ENCODE measurements around the gene PPP4R3B. TPM values are rescaled to one million over a fixed set of nuclear protein-coding genes. Genes with fewer than 3 reads are reported as not detected.

PPP4R3B gene
- 57.1 and 74.9 TPM in 2 replicates for total RNA-seq (ENCODE audit: low replicate concordance)

- H3K4me3 ChIP-seq (ENCODE audit: low read depth, low read length), result peak within 1 kb of the TSS; percentile 99
- peak; percentile 49 for TF ChIP-seq CTCF (IDR thresholded peaks at IDR 0.05; ENCODE audit: insufficient read depth, low read length)
- DNase-seq (ENCODE audit: low read depth), result peak; percentile 99
Observed at GRCh38 chr2:55617175-55618024, at the start of gene PPP4R3B. Gene PPP4R3B, minus strand, starts transcription at chr2:55617622. Its CDS starts 337 bp downstream, at chr2:55617285.

- no peak overlapping the region for H3K4me3 ChIP-seq (ENCODE audit: low read depth, low read length)
- DNase-seq (ENCODE audit: low read depth), result no peak
- no peak for TF ChIP-seq CTCF (IDR thresholded peaks at IDR 0.05; ENCODE audit: insufficient read depth, low read length)
Observed at GRCh38 chr2:55653255-55653654, 35.8 kb upstream of the PPP4R3B start.

GRCh38 chr2:55649211-55649610, 31.8 kb upstream of the PPP4R3B start:
- no peak for TF ChIP-seq CTCF (IDR thresholded peaks at IDR 0.05; ENCODE audit: insufficient read depth, low read length)
- no peak for DNase-seq (ENCODE audit: low read depth)
- H3K4me3 ChIP-seq (ENCODE audit: low read depth, low read length), result no peak overlapping the region

DNA sequence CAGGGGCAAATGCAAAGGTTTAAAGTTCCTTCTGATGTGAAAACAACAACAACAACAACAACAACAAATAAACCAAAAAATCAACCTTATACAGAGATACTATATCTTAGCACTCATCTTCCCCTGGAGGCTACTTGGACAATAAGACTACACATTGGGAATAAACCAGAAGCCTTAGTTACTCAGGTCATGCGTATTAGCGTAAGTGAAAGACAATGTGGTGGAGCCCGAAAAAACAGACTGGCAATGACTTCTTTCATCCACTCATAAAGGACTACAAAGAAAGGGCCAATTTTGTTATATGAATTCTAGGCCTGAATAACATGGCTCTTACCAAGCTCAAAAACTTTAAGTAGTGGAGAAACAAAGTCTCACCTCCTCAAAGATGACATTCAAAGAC, 19.4 kb upstream of the PPP4R3B start:
- H3K4me3 ChIP-seq (ENCODE audit: low read depth, low read length), result no peak overlapping the region
- no peak for DNase-seq (ENCODE audit: low read depth)
- no peak for TF ChIP-seq CTCF (IDR thresholded peaks at IDR 0.05; ENCODE audit: insufficient read depth, low read length)

- DNase-seq (ENCODE audit: low read depth), result no peak
- no peak for TF ChIP-seq CTCF (IDR thresholded peaks at IDR 0.05; ENCODE audit: insufficient read depth, low read length)
- no peak overlapping the region for H3K4me3 ChIP-seq (ENCODE audit: low read depth, low read length)
Observed at GRCh38 chr2:55628931-55629330, 11.5 kb upstream of the PPP4R3B start.

DNA sequence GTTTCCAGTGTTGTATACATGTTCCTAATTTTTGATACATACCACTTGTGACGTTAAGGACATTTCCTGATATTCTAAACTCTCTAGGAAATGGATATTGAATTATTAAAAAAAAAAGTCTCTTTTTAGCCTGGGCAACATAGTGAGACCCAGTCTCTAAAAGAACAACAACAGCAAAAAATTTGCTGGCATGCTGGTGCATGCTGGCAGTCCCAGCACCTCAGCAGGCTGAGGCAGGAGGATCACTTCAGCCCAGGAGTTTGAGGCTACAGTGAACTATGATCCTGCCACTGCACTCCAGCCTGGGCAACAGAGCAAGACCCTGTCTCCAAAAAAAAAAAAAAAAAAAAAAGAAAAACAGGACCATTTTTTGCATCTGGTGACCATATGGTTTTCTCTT, 10.5 kb upstream of the PPP4R3B start:
- DNase-seq (ENCODE audit: low read depth), result no peak
- no peak overlapping the region for H3K4me3 ChIP-seq (ENCODE audit: low read depth, low read length)
- no peak for TF ChIP-seq CTCF (IDR thresholded peaks at IDR 0.05; ENCODE audit: insufficient read depth, low read length)

Data from fibroblast of the aortic adventitia (primary cell).